NK-92 (cell line): ENCODE results near the gene GCH1.
"Not testable (repeated sequence)": the region's sequence is repeated elsewhere in the genome, so short reads cannot be mapped to it uniquely, and the experiment has no call there.

ENCODE experiments used
- DNase-seq: peaks from one replicate; lab custom pipeline; 2025; ENCODE audit not compliant: unreplicated experiment; lab: John Stamatoyannopoulos, UW

GCH1 gene

DNA sequence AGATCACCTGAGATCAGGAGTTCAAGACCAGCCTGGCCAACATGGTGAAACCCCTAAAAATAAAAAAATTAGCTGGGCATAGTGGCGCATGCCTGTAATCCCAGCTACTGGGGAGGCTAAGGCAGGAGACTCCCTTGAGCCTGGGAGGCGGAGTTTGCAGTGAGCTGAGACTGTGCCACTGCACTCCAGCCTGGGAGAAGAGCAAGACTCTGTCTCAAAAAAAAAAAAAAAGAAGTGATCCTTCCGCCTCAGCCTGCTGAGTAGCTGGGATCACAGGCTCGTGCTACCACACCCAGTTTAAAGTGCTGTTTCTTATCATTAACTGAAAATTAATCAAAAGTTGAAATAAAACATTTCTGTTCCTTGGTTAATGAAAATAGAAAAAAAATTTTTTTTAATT is 6.3 kb upstream of the GCH1 start:
- DNase-seq = not testable (repeated sequence)

DNA sequence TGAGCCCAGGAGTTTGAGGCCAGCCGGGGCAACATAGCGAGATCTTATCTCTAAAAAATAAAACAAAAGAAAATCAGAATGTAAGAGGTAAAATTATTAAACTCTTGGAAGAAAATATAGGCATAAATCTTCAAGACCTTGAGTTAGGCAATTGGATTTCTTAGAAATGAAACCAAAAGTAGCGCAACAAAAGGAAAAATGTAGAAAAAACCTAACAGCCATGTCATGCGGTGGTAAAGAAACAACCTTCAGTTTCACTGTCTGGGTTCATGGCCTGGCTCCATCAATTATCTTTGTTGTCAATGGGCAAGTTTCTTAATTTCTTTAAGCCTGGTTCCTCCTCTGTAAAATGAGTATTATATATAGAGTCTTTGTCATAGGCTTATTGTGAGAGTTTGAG is 5.6 kb upstream of the GCH1 start:
- no peak for DNase-seq

DNA sequence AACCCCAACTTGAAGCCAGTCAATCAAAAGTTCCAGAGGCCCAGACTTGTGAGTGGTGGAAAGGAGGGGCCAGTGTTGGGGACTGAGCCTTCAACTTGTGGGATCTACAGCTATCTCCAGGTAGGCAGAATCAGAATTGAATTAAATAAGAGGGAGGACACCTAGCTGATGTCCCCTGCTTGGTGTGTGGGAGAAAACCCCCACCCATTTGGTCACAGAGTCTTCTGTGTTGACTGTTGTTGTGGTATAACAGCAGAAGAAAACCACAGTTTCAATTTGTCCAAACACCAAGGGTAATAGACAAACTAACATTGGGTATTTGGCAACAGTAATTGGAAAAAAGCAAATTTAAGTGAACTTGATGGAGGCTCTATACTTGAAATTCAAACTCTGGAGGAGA is 3.4 kb upstream of the GCH1 start:
- DNase-seq = no peak

DNA sequence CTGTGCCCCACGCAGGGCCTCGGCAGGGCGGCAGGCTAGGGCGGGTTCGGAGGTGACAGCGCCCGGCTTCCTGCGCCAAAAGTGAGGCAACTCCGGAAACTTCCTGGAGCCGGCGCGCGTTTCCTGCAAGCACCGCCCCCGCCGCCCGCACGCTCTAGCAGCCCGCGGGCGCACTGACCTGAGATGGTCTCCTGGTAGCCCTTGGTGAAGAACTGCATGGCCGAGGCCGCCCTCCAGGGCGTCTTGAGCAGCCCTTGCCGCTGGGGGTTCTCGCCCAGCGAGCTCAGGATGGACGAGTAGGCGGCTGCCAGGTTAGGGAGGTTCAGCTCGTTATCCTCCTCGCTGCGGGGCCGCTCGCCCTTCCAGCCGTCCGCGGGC is 494 bp downstream of the GCH1 start:
- no peak for DNase-seq

DNA sequence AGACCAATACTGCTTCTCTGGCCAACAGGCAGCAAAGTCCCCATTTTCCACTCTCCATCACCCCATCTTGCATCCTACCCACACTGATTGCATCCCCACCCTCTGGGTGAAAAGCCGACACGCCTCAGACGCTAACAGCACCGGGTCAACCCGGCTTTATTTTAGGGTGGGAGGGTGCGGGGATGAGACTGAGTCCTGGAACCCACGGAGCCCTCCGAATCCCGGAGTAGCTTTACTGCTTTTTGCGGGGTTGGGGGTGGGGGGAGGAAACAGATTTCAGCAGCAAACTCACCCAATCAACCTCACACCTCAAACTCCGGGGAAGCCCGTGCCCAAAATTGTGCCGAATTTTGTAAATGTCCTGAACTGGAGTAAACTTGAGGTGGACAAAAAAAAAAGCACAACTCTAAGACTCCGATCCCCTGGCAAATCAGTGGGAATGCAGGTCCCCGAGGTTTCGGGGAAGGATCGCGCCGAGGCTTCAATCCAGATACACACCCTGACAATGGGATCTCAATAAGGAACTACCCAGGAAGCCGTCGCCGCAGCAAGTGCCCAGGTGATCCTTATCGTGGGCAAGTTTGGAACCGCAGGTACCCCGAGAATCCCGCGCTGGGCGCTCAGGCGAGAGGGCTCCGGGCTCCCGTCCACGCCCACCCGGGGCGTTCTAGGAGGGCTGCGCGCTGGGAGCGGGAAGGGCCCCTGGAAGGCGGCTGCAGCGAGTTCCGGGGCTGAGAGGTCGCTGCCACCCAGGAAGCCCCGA is 1.1 kb downstream of the GCH1 start:
- no peak for DNase-seq

DNA sequence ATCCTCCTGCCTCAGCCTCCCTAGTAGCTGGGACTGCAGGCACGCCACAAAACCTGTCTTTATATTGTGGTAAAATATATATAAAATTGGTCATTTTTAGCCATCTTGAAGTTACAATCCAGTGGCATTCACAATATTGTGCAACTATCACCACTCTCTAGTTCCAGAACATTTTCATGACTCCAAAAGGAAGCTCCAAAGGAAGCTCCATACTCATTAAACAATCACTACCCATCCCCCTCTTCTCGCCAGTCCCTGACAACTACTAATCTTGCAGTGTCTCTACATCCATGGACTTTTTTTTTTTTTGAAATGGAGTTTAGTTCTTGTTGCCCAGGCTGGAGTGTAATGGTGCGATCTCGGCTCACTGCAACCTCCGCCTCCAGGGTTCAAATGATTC is 3.1 kb downstream of the GCH1 start:
- no peak for DNase-seq

DNA sequence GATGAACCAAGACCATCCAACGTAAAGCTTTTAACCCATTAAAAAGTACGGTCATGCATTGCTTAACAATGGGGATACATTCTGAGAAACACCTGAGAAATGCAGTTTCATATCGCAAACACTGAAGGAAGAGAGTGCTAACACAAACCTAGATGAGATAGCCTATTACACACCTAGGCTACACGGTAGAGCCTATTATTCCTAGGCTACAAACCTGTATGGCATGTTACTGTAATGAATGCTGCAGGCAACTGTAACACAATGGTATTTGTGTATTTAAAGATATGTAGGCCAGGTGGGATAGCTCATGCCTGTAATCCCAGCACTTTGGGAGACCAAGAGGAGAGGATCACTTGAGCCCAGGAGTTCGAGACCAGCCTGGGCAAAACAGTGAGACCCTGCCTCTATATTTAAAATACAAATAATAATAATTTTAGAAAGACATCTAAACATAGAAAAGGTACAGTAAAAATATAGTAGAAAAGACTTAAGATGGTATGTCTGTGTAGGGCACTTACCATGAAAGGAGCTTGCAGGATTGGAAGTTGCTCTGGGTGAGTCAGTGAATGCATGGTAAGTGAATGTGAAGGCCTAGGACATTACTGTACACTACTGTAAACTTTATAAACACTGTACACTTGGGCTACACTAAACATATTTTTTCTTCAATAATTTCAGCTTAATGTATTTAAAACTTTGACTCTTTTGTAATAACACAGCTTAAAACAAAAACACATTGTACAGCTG is 4.6 kb downstream of the GCH1 start:
- DNase-seq = not testable (repeated sequence)

DNA sequence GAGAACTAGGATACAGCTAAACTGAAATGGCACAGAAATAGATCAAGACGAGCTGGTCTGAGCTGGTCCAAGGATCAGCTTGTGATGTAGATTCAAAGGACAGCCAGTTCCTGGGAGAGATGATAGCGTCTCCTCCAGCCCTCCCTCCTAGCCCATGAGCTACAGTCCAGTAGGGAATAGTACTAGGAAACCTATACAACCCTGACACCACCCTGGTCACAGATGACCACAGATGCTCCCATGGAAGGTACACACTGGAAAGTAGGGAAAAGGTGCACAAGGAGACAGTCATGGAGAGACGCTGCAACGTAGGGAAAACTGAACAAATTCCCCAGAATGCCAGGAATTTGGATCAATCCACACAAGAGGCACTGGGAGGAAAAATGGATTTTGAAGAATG is 6.9 kb downstream of the GCH1 start:
- DNase-seq = no peak

DNA sequence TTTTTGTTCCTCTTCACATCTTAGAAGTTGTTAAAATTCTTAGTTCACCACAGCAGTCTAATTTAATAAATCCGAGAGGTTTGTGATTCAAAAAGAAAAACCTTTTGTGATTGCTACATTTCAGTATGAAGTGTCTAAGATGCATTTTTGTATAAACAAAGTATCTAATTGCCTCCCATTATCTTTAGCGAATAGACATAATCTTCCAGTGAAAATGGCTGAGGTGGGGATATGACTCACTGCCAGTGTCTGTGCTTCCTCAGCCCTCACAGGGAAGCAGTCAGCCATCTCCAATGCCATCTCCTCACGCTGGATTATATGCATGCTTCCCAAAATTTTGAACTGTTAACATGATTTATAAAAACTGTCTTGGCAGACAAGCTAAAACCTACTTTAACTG is 7.6 kb downstream of the GCH1 start:
- DNase-seq = no peak

DNA sequence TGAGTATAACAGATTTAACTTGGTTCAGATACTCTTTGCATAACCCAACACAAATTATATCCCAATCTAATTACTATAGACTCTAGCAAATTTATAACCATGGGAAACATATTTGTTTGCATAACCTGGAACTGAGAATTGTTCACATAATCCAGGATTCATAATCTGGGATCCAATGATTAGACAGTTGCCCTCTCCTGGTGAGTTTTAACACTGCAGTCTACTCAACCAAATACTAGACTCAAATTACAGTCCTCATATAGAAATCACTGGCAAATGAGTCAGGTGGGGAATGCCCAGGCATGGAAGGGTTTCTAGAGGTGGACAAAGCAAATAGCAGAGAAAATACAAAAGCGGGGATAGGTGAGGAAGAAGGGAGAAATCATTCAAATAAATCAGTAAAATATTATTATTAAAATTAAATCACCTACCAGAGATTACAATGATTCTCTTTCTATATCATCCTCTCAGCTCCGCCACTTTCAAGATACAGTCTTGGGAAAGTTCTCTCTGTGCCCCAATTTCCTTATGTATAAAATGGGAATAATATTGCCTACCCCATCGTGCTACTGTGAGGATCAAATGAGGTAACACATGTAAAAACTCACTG is 9.4 kb downstream of the GCH1 start:
- no peak for DNase-seq

DNA sequence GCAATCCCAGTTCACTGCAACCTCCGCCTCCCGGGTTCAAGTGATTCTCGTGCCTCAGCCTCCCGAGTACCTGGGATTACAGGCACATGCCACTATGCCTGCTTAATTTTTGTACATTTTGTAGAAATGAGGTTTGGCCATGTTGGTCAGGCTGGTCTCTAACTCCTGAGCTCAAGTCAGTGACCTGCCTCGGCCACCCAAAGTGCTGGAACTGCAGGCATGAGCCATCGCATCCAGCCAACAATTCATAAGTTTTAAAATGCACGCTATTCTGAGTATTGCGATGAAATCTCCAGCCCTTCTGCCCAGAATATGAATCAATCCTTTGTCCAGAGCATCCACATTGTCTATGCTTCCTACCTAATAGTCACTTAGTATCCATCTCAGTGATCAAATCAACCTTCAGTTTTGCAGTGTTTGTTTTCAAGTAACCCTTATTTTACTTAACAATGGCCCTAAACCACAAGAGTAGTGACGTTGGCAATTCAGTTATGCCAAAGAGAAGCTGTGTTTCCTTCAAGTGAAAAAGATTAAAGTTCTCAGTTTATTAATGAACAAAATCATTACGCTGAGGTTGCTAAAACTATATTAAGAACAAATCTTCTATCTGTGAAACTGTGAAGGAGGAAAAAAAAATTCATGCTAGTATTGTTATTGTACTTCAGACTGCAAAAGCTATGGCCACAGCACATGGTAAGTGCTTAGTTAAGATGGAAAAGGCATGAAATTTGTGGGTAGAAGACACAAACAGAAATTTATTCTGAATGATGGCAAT is 11.0 kb downstream of the GCH1 start:
- no peak for DNase-seq

DNA sequence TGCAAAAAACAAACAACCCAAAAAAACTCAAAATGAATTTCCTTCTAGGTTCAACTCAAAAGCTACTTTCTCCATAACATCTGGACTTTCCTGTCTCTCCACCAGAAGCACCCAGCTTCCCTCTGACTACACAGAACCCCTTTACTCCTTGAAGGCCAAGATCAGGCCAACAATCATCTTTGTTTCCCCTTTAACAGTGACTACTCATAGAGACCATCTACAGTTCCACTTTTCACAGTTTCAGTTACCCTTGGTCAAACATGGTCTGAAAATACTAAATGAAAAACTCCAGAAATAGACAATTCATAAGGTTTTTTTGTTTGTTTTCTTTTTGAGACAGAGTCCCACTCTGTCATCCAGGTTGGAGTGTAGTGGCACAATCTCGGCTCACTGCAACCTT is 11.8 kb downstream of the GCH1 start:
- DNase-seq = no peak

DNA sequence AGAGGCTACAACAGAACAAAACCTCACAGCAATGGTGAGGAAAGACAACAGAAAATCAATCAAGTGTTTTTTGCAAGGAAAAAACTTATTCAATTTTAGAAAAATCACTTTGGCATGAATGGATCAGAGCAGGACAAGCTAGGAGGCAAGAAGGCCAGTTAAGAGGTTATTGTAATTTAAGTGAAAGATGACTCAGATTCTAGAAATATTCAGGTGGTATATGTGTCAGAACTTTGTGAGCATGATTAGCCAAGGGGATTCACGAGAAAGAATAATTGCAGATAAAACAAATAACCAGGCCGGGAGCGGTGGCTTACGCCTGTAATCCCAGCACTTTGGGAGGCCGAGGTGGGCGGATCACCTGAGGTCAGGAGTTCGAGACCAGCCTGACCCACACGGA is 12.7 kb downstream of the GCH1 start:
- no peak for DNase-seq

DNA sequence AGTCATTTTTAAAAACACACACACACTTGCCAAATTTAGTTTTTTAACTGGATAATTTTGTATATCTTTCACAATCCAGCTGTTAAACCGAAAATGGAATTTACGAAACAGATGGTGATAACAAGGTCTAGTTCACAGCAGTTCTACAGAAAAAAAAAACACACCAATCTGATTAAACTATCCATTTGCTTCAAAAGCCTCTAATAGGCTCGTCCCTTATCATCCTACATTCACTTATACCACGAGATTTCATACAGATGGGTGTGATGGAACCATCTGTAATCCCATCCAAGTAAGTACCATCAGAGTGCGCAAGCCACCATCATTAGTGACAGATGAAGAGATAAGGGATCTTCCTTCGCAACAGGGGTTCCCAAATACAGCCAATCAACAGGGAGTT is 20.1 kb downstream of the GCH1 start:
- no peak for DNase-seq

DNA sequence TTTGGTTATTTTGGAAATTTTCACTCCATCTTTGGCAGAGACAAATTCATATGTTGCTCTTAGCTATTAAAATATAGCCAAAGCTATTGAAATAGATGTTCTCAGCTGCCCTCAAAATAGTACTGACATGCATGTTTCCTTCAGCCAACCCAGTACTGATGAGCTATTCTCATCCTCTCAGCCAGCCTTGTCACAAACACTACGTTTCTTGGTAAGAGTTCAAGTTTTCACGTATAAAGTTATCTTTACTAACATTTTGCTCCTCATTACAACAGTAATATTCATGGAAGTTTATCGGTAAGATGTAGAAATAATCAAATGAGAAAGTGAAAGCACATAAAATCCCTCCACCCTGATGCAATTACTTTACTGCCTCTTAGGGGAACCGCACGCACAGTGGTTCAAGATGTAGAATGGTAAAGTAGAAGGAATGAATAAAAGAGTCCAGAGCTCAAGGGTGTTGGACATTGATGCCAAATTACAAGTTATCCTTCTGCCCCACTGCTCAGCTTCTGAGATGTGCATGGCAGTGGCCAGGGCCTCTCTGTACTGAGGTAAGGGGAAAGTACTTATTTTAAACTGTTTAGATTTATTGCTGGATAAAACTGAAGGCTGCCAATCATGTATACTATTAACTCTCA is 20.7 kb downstream of the GCH1 start:
- DNase-seq = no peak

DNA sequence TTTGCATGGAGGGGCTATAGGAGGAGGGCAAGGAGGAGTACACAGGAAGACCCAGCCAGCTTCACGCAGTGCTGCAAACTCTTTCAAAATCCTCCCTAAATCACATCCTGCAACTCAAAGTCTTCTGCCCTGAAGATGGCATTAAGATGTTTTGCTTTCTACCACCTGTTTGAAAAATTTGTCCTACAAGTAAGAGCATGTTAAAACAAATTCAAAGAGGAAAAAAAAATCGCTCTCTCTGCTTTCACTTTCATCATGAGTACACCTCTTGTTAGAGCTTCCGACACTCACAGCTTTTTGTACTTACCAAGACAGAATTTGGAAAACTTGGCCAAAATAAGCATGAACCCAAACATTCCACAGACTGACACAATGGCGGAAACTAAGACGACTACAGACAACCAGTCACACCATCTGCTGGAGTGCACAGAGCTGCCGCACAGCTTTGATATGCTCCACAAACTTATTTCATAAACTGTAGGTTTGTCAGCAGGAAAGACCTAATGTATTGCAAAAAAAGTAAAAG is 21.3 kb downstream of the GCH1 start:
- DNase-seq = no peak

DNA sequence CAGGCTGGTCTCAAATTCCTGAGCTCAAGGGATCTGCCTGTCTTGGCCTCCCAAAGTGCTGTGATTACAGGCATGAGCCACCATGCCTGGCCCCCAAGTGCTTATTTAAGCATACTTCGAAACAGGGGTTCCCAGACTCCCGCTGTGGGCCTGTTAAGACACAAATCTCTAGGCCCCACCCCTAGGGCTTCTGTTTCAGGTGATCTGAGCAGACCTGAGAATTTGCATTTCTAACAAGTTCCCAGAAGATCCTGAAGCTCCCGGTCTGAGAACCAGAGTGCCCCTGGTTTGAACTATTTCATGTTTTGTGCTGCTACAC is 25.0 kb downstream of the GCH1 start:
- no peak for DNase-seq

DNA sequence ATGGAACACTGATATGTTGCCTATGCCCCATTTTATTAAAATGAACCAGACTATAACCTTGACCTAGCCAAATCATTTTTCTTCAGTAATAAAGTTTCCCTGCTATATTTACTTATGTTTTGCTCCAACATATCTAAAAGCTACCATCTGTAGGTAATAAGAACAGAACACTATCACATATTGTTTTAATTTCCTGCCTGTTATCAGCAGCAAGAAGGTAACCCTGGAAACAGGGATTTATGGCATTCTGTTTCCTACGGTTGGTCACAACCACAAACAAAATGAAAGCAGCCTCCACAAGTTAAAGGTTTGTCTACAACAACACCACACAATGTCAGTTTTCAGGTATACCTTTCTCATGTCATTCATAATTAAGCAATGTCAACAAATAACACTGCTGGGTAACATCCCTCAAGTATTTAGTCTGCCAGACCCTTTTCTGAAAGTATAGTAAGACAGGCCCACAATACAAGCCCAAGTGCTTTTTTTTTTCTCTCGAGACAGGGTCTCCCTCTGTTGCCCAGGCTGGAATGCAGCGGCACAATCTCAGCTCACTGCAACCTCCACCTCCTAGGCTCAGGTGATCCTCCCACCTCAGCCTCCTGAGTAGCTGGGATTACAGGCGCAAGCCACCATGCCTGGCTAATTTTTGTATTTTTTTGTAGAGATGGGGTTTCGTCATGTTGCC is 25.5 kb downstream of the GCH1 start:
- DNase-seq = no peak

DNA sequence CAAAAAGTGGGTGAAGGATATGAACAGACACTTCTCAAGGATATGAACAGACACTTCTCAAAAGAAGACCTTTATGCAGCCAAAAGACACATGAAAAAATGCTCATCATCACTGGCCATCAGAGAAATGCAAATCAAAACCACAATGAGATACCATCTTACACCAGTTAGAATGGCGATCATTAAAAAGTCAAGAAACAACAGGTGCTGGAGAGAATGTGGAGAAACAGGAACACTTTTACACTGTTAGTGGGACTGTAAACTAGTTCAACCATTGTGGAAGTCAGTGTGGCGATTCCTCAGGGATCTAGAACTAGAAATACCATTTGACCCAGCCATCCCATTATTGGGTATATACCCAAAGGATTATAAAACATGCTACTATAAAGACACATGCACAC is 27.0 kb downstream of the GCH1 start:
- DNase-seq = not testable (repeated sequence)
